Caki2 (cell line): ENCODE data around the gene DENND1B. TPM values are rescaled to one million over a fixed set of nuclear protein-coding genes. Genes with fewer than 3 reads are reported as not detected.

Experiments
- DNase-seq: peaks from one replicate; pipeline ENCODE4 v3.0.0-alpha.2; 2015; ENCODE audit warnings: low read depth
- in situ Hi-C: cut with HindIII; loops from 2 replicates; pipeline ENCODE4 v1.10.0; 2016; ENCODE audit warnings: low sequenced_read_pairs, low pct_unique_long_range_greater_than_20kb, mixed read lengths
- total RNA-seq: library from RNA; depleted of rRNA; stranded (reverse); fragments of >200 nt; shearing (Covaris generic); gene quantifications from 2 replicates; pipeline ENCODE4 v1.2.3, GENCODE V29; 2014; ENCODE audit warnings: low replicate concordance

DENND1B gene
- total RNA-seq, 1 experiment from 2014 or later, result 5.4 TPM

- no peak for DNase-seq
- in situ Hi-C loops, result no loop called here
Measured at GRCh38 chr1:197787623-197788536, 12.6 kb upstream of the DENND1B start.

GRCh38 chr1:197787056-197787455 is 11.8 kb upstream of the DENND1B start:
- in situ Hi-C loops, result no loop called here
- no peak for DNase-seq

GRCh38 chr1:197786280-197786679 is 11.0 kb upstream of the DENND1B start:
- in situ Hi-C loops, result no loop called here
- no peak for DNase-seq

GRCh38 chr1:197783510-197783948 is 8.2 kb upstream of the DENND1B start:
- DNase-seq, result no peak
- in situ Hi-C loops, result no loop called here

GRCh38 chr1:197782722-197783360 is 7.6 kb upstream of the DENND1B start:
- in situ Hi-C loops, result no loop called here
- no peak for DNase-seq

- in situ Hi-C loops, result no loop called here
Measured at GRCh38 chr1:197781968-197782721, 6.9 kb upstream of the DENND1B start.

GRCh38 chr1:197779921-197780320 is 4.6 kb upstream of the DENND1B start:
- no peak for DNase-seq
- in situ Hi-C loops, result no loop called here

More at GRCh38 chr1:197781968-197782721, 6.9 kb upstream of the DENND1B start:
- no peak for DNase-seq

GRCh38 chr1:197778366-197778945 is 3.2 kb upstream of the DENND1B start:
- in situ Hi-C loops, result no loop called here

GRCh38 chr1:197776351-197777105 is 1.2 kb upstream of the DENND1B start:
- peak; percentile 30 for DNase-seq
- in situ Hi-C loops, result no loop called here

More at GRCh38 chr1:197778366-197778945, 3.2 kb upstream of the DENND1B start:
- DNase-seq, result no peak

- no peak for DNase-seq
- in situ Hi-C loops, result no loop called here
Measured at GRCh38 chr1:197774466-197775281, 606 bp downstream of the DENND1B start.

GRCh38 chr1:197773856-197774255 is 1.4 kb downstream of the DENND1B start:
- in situ Hi-C loops, result no loop called here
- DNase-seq, result no peak

GRCh38 chr1:197771904-197772556 is 3.2 kb downstream of the DENND1B start:
- in situ Hi-C loops, result no loop called here
- no peak for DNase-seq

GRCh38 chr1:197771386-197771785 is 3.9 kb downstream of the DENND1B start:
- in situ Hi-C loops, result no loop called here
- DNase-seq, result no peak

- in situ Hi-C loops, result no loop called here
Measured at GRCh38 chr1:197770243-197770642, 5.0 kb downstream of the DENND1B start.

GRCh38 chr1:197769287-197769686 is 6.0 kb downstream of the DENND1B start:
- in situ Hi-C loops, result no loop called here
- DNase-seq, result no peak

More at GRCh38 chr1:197770243-197770642, 5.0 kb downstream of the DENND1B start:
- DNase-seq, result no peak

- in situ Hi-C loops, result no loop called here
Measured at GRCh38 chr1:197768014-197768805, 7.1 kb downstream of the DENND1B start.

More at GRCh38 chr1:197768014-197768805, 7.1 kb downstream of the DENND1B start:
- no peak for DNase-seq
